H1 (cell line): ENCODE measurements around the gene RASEF.

Experiments
- BRCA1 ChIP-seq: IDR thresholded peaks from 2 replicates; pipeline ENCODE4 v1.6.1; 2012; ENCODE audit warnings: low read depth, low read length, improper control_type of control experiment
- CEBPB ChIP-seq: IDR thresholded peaks from 2 replicates; pipeline ENCODE4 v1.6.1; 2012; ENCODE audit warnings: low read depth, low read length
- CHD1 ChIP-seq: IDR thresholded peaks from 2 replicates; pipeline ENCODE4 v1.6.1; 2012; ENCODE audit warnings: low read depth, low read length, improper control_type of control experiment
- EZH2 ChIP-seq: fragments of 200-600 bp; sonication (generic); IDR thresholded peaks from 2 replicates; pipeline ENCODE4 v1.7.1; 2012; ENCODE audit warnings: low read depth, mild to moderate bottlenecking, moderate library complexity, low read length, inconsistent platforms; ENCODE audit not compliant: severe bottlenecking
- POLR2A ChIP-seq, 2 experiments: IDR thresholded peaks; 1 replicate in 1 of 2; 2 replicates in 1 of 2; pipeline ENCODE4 v1.6.1; 2011; ENCODE audit warnings: low read depth in 2 of 2, low read length in 2 of 2, mild to moderate bottlenecking in 2 of 2; ENCODE audit errors: control extremely low read depth in 1 of 2
- POU5F1 ChIP-seq: IDR thresholded peaks from 2 replicates; pipeline ENCODE4 v1.6.1; 2011; ENCODE audit warnings: low read depth, mild to moderate bottlenecking, low read length, moderate library complexity
- RAD21 ChIP-seq, 2 experiments: IDR thresholded peaks in 1 of 2; conservative IDR thresholded peaks in 1 of 2; 2 replicates each; pipeline ENCODE4 v1.6.1; 2011; ENCODE audit warnings: low read depth in 2 of 2, low read length in 2 of 2, improper control_type of control experiment in 1 of 2, inconsistent platforms in 1 of 2, mild to moderate bottlenecking in 1 of 2, moderate library complexity in 1 of 2
- SIN3A ChIP-seq, 2 experiments: IDR thresholded peaks in 1 of 2; conservative IDR thresholded peaks in 1 of 2; 2 replicates each; pipeline ENCODE4 v1.6.1; 2011 to 2012; ENCODE audit warnings: low read length in 2 of 2, improper control_type of control experiment in 1 of 2, low read depth in 1 of 2, mild to moderate bottlenecking in 1 of 2
- YY1 ChIP-seq: IDR thresholded peaks from 2 replicates; pipeline ENCODE4 v1.6.1; 2011; ENCODE audit warnings: low read depth, mild to moderate bottlenecking, low read length
- TF ChIP-seq, protein P1 (sequence below), 3 experiments: IDR thresholded peaks; 1 replicate in 2 of 3; 2 replicates in 1 of 3; pipeline versions ENCODE4 v1.5.1 to v1.6.1; 2011; ENCODE audit warnings: low read length in 3 of 3, mild to moderate bottlenecking in 3 of 3, inconsistent platforms in 2 of 3, low read depth in 1 of 3, moderate library complexity in 1 of 3; ENCODE audit not compliant: insufficient read depth in 1 of 3; ENCODE audit errors: control extremely low read depth in 1 of 3
- TF ChIP-seq, protein P2 (sequence below): IDR thresholded peaks from 2 replicates; pipeline ENCODE4 v1.6.1; 2011; ENCODE audit warnings: low read depth, mild to moderate bottlenecking, low read length; ENCODE audit not compliant: insufficient read depth
- TF ChIP-seq, protein P3 (sequence below): IDR thresholded peaks from 2 replicates; pipeline ENCODE4 v1.6.1; 2011; ENCODE audit warnings: low read length, improper control_type of control experiment

DNA sequence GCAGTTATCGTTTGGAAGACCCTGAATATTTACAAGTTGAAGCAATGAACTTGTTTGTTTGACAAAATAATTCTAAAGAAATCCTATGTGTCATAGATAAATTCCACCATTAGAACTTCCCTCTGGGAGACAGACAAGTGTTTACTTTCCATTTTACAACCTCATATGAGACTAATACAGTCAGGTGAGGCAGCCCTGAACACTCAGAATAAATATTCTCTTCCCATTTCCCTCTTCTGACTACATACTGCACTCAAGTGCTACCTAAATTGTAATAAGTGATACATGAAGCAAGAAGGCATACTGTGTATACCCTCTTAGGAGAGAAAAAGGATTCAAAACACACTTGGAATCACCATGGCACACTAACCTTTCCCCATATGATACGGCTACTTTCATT, 6.8 kb downstream of the RASEF start:
- no peak for TF ChIP-seq BRCA1
- TF ChIP-seq, protein P1, sequence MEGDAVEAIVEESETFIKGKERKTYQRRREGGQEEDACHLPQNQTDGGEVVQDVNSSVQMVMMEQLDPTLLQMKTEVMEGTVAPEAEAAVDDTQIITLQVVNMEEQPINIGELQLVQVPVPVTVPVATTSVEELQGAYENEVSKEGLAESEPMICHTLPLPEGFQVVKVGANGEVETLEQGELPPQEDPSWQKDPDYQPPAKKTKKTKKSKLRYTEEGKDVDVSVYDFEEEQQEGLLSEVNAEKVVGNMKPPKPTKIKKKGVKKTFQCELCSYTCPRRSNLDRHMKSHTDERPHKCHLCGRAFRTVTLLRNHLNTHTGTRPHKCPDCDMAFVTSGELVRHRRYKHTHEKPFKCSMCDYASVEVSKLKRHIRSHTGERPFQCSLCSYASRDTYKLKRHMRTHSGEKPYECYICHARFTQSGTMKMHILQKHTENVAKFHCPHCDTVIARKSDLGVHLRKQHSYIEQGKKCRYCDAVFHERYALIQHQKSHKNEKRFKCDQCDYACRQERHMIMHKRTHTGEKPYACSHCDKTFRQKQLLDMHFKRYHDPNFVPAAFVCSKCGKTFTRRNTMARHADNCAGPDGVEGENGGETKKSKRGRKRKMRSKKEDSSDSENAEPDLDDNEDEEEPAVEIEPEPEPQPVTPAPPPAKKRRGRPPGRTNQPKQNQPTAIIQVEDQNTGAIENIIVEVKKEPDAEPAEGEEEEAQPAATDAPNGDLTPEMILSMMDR (IDR thresholded peaks at IDR 0.05; ENCODE audit: control extremely low read depth in 1 of 3, insufficient read depth in 1 of 3, low read depth in 1 of 3, low read length in 3 of 3) = no peak
- TF ChIP-seq, protein P2, sequence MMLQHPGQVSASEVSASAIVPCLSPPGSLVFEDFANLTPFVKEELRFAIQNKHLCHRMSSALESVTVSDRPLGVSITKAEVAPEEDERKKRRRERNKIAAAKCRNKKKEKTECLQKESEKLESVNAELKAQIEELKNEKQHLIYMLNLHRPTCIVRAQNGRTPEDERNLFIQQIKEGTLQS = no peak
- no peak for TF ChIP-seq POU5F1
- no peak for TF ChIP-seq CHD1
- no peak for TF ChIP-seq SIN3A (conservative IDR thresholded peaks at IDR 0.05 in 1 of 2, IDR thresholded peaks at IDR 0.05 in 1 of 2; ENCODE audit: low read depth in 1 of 2, low read length in 2 of 2)
- TF ChIP-seq YY1 = no peak
- no peak for TF ChIP-seq EZH2
- no peak for TF ChIP-seq CEBPB
- no peak for TF ChIP-seq RAD21 (IDR thresholded peaks at IDR 0.05 in 1 of 2, conservative IDR thresholded peaks at IDR 0.05 in 1 of 2; ENCODE audit: low read depth in 2 of 2, low read length in 2 of 2)
- TF ChIP-seq, protein P3, sequence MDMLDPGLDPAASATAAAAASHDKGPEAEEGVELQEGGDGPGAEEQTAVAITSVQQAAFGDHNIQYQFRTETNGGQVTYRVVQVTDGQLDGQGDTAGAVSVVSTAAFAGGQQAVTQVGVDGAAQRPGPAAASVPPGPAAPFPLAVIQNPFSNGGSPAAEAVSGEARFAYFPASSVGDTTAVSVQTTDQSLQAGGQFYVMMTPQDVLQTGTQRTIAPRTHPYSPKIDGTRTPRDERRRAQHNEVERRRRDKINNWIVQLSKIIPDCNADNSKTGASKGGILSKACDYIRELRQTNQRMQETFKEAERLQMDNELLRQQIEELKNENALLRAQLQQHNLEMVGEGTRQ = no peak
- TF ChIP-seq POLR2A (IDR thresholded peaks at IDR 0.05; ENCODE audit: control extremely low read depth in 1 of 2, low read depth in 2 of 2, low read length in 2 of 2) = no peak
